GM23338 (cell line): ENCODE results near the gene CTNNBIP1. TPM values are rescaled to one million over a fixed set of nuclear protein-coding genes. Genes with fewer than 3 reads are reported as not detected.

Source experiments
- CREB1 ChIP-seq: fragments of 250-450 bp; sonication (Bioruptor Pico); IDR thresholded peaks from 2 replicates; pipeline ENCODE4 v1.5.0; 2020; ENCODE audit warnings: low read depth, mild to moderate bottlenecking, moderate library complexity
- EZH2 ChIP-seq: fragments of 200-600 bp; sonication (generic); IDR thresholded peaks from one replicate; pipeline ENCODE4 v1.8.0; 2017; ENCODE audit warnings: antibody characterized with exemption, mild to moderate bottlenecking, low read depth; ENCODE audit not compliant: unreplicated experiment
- EZH2phosphoT487 ChIP-seq: fragments of 200-600 bp; sonication (generic); IDR thresholded peaks from one replicate; pipeline ENCODE4 v1.8.1; 2018; ENCODE audit warnings: antibody characterized with exemption; ENCODE audit not compliant: unreplicated experiment
- NANOG ChIP-seq: IDR thresholded peaks from 2 replicates; pipeline ENCODE4 v1.6.1; 2016; ENCODE audit warnings: antibody characterized with exemption, borderline replicate concordance
- STAT1 ChIP-seq: IDR thresholded peaks from one replicate; pipeline ENCODE4 v1.6.1; 2016; ENCODE audit warnings: antibody characterized with exemption; ENCODE audit not compliant: unreplicated experiment
- ZNF114 ChIP-seq: fragments of 250-450 bp; sonication (Bioruptor Pico); IDR thresholded peaks from 2 replicates; pipeline ENCODE4 v1.5.0; 2020; ENCODE audit warnings: mild to moderate bottlenecking, moderate library complexity
- ZNF331 ChIP-seq: fragments of 250-450 bp; sonication (Bioruptor Pico); IDR thresholded peaks from 2 replicates; pipeline ENCODE4 v1.5.0; 2020; ENCODE audit warnings: low read depth, mild to moderate bottlenecking, moderate library complexity
- polyA plus RNA-seq: library from polyadenylated mRNA; unstranded; fragments of >200 nt; fragmentation: Nextera tagmentation; extraction: Ambion mirVana; gene quantifications from 2 replicates; pipeline ENCODE4 v1.2.1, GENCODE V29; 2016
- total RNA-seq: library from RNA; depleted of rRNA; stranded (reverse); fragments of >200 nt; shearing (Covaris generic); gene quantifications from 2 replicates; pipeline ENCODE4 v1.2.3, GENCODE V29; 2014
- TF ChIP-seq, protein P1 (sequence below): fragments of 250-450 bp; sonication (Bioruptor Pico); IDR thresholded peaks from 2 replicates; pipeline ENCODE4 v1.5.0; 2020; ENCODE audit warnings: mild to moderate bottlenecking, moderate library complexity
- TF ChIP-seq, protein P2 (sequence below), 2 experiments: fragments of 200-600 bp in 1 of 2; sonication (generic) in 1 of 2; conservative IDR thresholded peaks; 2 replicates each; pipeline versions ENCODE4 v1.5.1 to v1.6.1; 2016 to 2017; ENCODE audit warnings: antibody characterized with exemption in 2 of 2, low read depth in 2 of 2, mild to moderate bottlenecking in 2 of 2, moderate library complexity in 1 of 2

CTNNBIP1 gene
- total and polyA plus RNA-seq, 2 experiments from 2014 or later: 30.3 to 55.1 TPM

DNA sequence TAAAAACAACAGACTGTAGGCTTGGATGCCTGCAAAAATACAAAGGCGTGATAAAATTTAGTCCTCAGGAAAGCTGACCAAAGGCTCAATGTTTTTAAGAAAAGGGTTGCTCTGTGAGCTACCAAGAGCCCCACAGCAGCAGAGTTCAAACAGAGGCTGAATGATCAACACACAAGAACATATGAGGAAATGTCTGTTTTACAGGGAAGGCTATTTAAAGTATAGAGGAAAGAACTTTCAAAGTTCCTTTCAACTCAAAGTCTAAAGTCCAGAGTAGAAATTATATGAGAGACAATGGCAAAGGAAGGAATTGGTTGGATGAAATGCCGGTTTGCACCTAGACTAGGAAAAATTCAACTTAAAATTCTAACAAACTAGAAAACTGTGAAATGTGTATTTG is 94.9 kb downstream of the CTNNBIP1 start (continued):
- TF ChIP-seq, protein P1, sequence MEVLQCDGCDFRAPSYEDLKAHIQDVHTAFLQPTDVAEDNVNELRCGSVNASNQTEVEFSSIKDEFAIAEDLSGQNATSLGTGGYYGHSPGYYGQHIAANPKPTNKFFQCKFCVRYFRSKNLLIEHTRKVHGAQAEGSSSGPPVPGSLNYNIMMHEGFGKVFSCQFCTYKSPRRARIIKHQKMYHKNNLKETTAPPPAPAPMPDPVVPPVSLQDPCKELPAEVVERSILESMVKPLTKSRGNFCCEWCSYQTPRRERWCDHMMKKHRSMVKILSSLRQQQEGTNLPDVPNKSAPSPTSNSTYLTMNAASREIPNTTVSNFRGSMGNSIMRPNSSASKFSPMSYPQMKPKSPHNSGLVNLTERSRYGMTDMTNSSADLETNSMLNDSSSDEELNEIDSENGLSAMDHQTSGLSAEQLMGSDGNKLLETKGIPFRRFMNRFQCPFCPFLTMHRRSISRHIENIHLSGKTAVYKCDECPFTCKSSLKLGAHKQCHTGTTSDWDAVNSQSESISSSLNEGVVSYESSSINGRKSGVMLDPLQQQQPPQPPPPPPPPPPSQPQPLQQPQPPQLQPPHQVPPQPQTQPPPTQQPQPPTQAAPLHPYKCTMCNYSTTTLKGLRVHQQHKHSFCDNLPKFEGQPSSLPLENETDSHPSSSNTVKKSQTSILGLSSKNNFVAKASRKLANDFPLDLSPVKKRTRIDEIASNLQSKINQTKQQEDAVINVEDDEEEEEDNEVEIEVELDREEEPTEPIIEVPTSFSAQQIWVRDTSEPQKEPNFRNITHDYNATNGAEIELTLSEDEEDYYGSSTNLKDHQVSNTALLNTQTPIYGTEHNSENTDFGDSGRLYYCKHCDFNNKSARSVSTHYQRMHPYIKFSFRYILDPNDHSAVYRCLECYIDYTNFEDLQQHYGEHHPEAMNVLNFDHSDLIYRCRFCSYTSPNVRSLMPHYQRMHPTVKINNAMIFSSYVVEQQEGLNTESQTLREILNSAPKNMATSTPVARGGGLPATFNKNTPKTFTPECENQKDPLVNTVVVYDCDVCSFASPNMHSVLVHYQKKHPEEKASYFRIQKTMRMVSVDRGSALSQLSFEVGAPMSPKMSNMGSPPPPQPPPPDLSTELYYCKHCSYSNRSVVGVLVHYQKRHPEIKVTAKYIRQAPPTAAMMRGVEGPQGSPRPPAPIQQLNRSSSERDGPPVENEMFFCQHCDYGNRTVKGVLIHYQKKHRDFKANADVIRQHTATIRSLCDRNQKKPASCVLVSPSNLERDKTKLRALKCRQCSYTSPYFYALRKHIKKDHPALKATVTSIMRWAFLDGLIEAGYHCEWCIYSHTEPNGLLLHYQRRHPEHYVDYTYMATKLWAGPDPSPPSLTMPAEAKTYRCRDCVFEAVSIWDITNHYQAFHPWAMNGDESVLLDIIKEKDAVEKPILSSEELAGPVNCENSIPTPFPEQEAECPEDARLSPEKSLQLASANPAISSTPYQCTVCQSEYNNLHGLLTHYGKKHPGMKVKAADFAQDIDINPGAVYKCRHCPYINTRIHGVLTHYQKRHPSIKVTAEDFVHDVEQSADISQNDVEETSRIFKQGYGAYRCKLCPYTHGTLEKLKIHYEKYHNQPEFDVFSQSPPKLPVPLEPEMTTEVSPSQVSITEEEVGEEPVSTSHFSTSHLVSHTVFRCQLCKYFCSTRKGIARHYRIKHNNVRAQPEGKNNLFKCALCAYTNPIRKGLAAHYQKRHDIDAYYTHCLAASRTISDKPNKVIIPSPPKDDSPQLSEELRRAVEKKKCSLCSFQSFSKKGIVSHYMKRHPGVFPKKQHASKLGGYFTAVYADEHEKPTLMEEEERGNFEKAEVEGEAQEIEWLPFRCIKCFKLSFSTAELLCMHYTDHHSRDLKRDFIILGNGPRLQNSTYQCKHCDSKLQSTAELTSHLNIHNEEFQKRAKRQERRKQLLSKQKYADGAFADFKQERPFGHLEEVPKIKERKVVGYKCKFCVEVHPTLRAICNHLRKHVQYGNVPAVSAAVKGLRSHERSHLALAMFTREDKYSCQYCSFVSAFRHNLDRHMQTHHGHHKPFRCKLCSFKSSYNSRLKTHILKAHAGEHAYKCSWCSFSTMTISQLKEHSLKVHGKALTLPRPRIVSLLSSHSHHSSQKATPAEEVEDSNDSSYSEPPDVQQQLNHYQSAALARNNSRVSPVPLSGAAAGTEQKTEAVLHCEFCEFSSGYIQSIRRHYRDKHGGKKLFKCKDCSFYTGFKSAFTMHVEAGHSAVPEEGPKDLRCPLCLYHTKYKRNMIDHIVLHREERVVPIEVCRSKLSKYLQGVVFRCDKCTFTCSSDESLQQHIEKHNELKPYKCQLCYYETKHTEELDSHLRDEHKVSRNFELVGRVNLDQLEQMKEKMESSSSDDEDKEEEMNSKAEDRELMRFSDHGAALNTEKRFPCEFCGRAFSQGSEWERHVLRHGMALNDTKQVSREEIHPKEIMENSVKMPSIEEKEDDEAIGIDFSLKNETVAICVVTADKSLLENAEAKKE (CRISPR knock-in tag): no peak
- TF ChIP-seq CREB1 (CRISPR knock-in tag): no peak
- TF ChIP-seq EZH2: no peak
- no peak for TF ChIP-seq ZNF114 (CRISPR knock-in tag)
- TF ChIP-seq ZNF331: no peak
- no peak for TF ChIP-seq NANOG
- TF ChIP-seq, protein P2, sequence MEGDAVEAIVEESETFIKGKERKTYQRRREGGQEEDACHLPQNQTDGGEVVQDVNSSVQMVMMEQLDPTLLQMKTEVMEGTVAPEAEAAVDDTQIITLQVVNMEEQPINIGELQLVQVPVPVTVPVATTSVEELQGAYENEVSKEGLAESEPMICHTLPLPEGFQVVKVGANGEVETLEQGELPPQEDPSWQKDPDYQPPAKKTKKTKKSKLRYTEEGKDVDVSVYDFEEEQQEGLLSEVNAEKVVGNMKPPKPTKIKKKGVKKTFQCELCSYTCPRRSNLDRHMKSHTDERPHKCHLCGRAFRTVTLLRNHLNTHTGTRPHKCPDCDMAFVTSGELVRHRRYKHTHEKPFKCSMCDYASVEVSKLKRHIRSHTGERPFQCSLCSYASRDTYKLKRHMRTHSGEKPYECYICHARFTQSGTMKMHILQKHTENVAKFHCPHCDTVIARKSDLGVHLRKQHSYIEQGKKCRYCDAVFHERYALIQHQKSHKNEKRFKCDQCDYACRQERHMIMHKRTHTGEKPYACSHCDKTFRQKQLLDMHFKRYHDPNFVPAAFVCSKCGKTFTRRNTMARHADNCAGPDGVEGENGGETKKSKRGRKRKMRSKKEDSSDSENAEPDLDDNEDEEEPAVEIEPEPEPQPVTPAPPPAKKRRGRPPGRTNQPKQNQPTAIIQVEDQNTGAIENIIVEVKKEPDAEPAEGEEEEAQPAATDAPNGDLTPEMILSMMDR (conservative IDR thresholded peaks at IDR 0.05; ENCODE audit: low read depth in 2 of 2): no peak
- no peak for TF ChIP-seq EZH2phosphoT487
- TF ChIP-seq STAT1: no peak
